ENCODE data around the gene HECA. TPM values are rescaled to one million over a fixed set of nuclear protein-coding genes. Genes with fewer than 3 reads are reported as not detected.

HECA gene
- total RNA-seq, 2 donors from 2014 or later = 18.0 to 41.1 TPM

DNA sequence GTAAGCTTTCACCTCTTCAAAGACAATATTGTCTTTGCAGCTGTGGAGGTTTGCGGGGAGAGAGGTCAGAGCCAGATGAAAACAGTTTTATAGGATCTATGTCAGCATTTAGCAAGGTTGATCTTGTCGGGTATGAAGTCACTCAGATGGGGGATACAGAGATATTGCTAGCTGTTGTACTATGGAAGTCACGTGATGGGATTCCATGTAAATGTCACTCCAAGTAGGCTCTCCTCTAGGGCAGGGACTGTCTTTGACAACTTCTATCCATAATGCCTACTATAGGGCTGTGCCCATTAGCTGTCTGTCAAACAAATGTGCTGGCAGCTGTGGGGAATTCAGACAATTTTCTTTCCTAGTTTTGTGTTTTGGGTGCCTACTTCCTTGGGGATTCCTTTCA lies 54.8 kb downstream of the HECA start:
- TF ChIP-seq, protein P1, sequence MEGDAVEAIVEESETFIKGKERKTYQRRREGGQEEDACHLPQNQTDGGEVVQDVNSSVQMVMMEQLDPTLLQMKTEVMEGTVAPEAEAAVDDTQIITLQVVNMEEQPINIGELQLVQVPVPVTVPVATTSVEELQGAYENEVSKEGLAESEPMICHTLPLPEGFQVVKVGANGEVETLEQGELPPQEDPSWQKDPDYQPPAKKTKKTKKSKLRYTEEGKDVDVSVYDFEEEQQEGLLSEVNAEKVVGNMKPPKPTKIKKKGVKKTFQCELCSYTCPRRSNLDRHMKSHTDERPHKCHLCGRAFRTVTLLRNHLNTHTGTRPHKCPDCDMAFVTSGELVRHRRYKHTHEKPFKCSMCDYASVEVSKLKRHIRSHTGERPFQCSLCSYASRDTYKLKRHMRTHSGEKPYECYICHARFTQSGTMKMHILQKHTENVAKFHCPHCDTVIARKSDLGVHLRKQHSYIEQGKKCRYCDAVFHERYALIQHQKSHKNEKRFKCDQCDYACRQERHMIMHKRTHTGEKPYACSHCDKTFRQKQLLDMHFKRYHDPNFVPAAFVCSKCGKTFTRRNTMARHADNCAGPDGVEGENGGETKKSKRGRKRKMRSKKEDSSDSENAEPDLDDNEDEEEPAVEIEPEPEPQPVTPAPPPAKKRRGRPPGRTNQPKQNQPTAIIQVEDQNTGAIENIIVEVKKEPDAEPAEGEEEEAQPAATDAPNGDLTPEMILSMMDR (IDR thresholded peaks at IDR 0.05) = no peak
- Histone ChIP-seq H3K27ac (no peak overlapping the region), H3K4me3 (no peak overlapping the region), H3K9ac (ENCODE audit: low read depth in 2 of 2, low read length in 2 of 2) (no peak overlapping the region), H3K36me3 (no peaks in the 10 kb centered on the region), H3K27me3 (no peaks in the 10 kb centered on the region), H3K4me1 (no peaks in the 10 kb centered on the region), H3K9me3 (no peaks in the 10 kb centered on the region)
- intact Hi-C loops (cut with DNase I) = no loop called here
- no peak for DNase-seq

DNA sequence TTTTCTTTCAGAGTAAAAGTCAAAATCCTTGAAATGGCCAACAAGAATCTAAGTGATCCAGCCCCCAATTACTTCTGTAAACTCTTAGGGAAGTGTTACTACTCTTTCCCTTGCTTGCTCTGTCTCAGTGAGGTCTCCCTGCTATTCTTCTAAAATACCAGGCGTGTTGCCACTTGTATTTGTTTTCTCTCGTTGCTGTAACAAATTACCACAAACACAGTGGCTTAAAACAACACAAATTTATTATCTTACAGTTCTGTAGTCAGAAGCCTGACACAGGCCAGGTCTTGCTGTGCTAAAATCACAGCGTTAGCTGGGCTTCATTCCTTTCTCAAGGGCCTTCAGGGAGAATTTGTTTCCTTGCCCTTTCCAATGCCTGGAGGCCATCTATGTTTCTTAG lies 59.9 kb downstream of the HECA start:
- Histone ChIP-seq H3K36me3 (no peaks in the 10 kb centered on the region), H3K9me3 (no peaks in the 10 kb centered on the region), H3K27me3 (no peaks in the 10 kb centered on the region), H3K4me1 (no peaks in the 10 kb centered on the region), H3K27ac (no peak overlapping the region), H3K4me3 (no peak overlapping the region), H3K9ac (ENCODE audit: low read depth in 2 of 2, low read length in 2 of 2) (no peak overlapping the region)
- intact Hi-C loops (cut with DNase I) = no loop called here
- no peak for DNase-seq
- TF ChIP-seq, protein P1 (IDR thresholded peaks at IDR 0.05) = no peak

DNA sequence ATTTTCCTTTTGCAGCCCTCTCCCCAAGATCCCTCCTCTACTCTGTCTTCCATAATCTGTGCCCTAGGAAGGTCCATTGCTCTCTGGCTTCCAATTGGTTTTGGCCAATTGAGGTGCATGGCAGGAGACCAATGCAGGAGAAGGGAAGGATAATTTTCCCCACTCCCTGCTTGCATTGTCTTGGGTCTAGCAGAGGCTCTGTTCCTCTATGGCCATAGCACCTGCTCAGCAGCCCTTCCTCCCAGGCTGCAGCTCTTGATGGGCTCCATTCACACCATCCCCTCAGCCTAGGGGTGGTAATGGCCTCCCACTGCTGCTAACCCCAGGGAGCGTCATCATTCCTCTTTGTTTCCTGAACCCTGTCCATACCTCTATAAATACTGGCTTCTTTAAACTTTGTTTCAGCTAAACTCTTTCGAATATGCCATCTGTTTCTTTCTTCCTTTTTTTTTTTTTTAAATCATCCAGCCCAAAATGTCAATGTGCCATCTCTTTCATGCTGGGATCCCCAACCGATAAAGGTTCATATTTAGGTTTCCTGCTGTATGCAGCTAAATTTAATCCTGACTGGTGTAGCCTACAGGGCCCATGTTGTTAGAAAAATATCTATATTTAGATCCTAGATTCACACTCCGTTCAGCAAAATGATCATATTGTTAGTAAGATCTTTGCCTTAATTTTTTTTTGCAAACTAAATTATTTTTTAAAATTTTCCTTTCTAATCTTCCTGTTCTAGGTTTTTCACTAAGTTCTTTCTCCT lies 63.8 kb downstream of the HECA start:
- intact Hi-C loops (cut with DNase I) = no loop called here
- Histone ChIP-seq H3K36me3 (no peaks in the 10 kb centered on the region), H3K4me3 (no peak overlapping the region), H3K27ac (no peak overlapping the region), H3K4me1 (no peaks in the 10 kb centered on the region), H3K27me3 (no peaks in the 10 kb centered on the region), H3K9me3 (no peaks in the 10 kb centered on the region), H3K9ac (ENCODE audit: low read depth in 2 of 2, low read length in 2 of 2) (no peak overlapping the region)
- DNase-seq = no peak
- TF ChIP-seq, protein P1 (IDR thresholded peaks at IDR 0.05) = no peak

DNA sequence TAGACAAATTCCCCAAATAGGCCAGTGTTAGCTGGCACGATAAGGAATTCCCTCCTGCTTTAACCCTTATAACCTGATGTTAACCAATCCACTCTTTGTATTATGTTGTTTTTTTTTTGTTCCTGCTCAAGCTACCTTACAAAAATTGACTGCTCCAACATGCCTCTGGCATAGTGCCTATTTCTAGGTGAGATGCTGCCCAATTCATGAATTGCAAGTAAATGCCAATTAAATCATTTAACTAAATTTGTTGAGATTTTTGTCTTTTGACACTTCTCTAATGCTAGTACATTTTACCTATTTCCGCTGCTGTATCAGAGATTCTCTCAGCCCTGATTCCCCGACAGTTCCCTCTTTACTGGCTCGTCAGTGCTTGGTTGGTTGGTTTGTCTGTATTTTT lies 66.5 kb downstream of the HECA start:
- no peak for DNase-seq
- H3K9ac ChIP-seq (ENCODE audit: low read depth in 2 of 2, low read length in 2 of 2) = no peak overlapping the region
- H3K4me1 ChIP-seq = no peaks in the 10 kb centered on the region
- H3K27me3 ChIP-seq = no peaks in the 10 kb centered on the region
- TF ChIP-seq, protein P1 (IDR thresholded peaks at IDR 0.05) = no peak
- no peaks in the 10 kb centered on the region for H3K36me3 ChIP-seq
- intact Hi-C loops (cut with DNase I) = no loop called here
- H3K4me3 ChIP-seq = no peak overlapping the region
- no peaks in the 10 kb centered on the region for H3K9me3 ChIP-seq
- no peak overlapping the region for H3K27ac ChIP-seq

DNA sequence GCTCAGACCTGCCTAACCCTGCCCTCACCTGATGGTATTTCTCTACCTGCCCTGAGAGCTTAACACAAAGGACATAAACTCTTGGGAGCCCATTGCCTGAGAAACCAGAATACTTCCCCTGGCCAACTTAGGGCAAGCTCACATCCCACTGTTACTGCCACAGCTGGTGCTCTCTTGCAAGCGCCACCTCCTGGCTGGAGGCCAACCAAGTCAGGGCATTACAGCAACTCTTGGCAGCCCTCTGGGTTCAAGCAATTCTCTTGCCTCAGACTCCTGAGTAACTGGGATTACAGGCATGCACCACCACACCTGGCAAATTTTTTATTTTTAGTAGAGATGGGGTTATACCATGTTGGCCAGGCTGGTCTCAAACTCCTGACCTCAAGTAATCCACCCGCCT lies 70.1 kb downstream of the HECA start:
- no peaks in the 10 kb centered on the region for H3K4me1 ChIP-seq
- intact Hi-C loops (cut with DNase I) = no loop called here
- TF ChIP-seq, protein P1 (IDR thresholded peaks at IDR 0.05) = no peak
- no peak for DNase-seq
- H3K9ac ChIP-seq (ENCODE audit: low read depth in 2 of 2, low read length in 2 of 2) = no peak overlapping the region
- H3K4me3 ChIP-seq = no peak overlapping the region
- no peaks in the 10 kb centered on the region for H3K27me3 ChIP-seq
- H3K27ac ChIP-seq = no peak overlapping the region
- H3K9me3 ChIP-seq = no peaks in the 10 kb centered on the region
- H3K36me3 ChIP-seq = no peaks in the 10 kb centered on the region

Data from colonic mucosa (tissue), 4 donors.